Mucosa of stomach (tissue), 1 donor: ENCODE data around the gene IGFBP5.

ENCODE experiments used
- H3K27me3 ChIP-seq: one replicate; pipeline ENCODE4 v1.7.0; 2013; ENCODE audit warnings: mild to moderate bottlenecking, low read length; ENCODE audit not compliant: control insufficient read depth, insufficient read depth
- H3K36me3 ChIP-seq: one replicate; pipeline ENCODE4 v1.7.0; 2013; ENCODE audit warnings: low read length; ENCODE audit not compliant: control insufficient read depth, insufficient read depth
- H3K4me1 ChIP-seq: one replicate; pipeline ENCODE4 v1.7.0; 2013; ENCODE audit warnings: mild to moderate bottlenecking, low read length; ENCODE audit not compliant: control insufficient read depth, insufficient read depth
- H3K4me3 ChIP-seq: one replicate; pipeline ENCODE4 v1.7.0; 2013; ENCODE audit warnings: low read length
- H3K9ac ChIP-seq: one replicate; pipeline ENCODE4 v1.7.0; 2013; ENCODE audit warnings: mild to moderate bottlenecking, low read length, moderate library complexity
- H3K9me3 ChIP-seq: one replicate; pipeline ENCODE4 v1.7.0; 2013; ENCODE audit warnings: mild to moderate bottlenecking, low read length, moderate library complexity; ENCODE audit not compliant: control insufficient read depth
- donor health status: Pancreatic carcinoma.

Gene IGFBP5

GRCh38 chr2:216711348-216711747 is 16.0 kb upstream of the IGFBP5 start:
- no peaks in the 10 kb centered on the region for H3K9me3 ChIP-seq
- H3K4me3 ChIP-seq: no peak overlapping the region
- no peaks in the 10 kb centered on the region for H3K36me3 ChIP-seq
- H3K27me3 ChIP-seq: peaks cover 2% of the 10 kb centered on the region
- no peak overlapping the region for H3K9ac ChIP-seq
- no peaks in the 10 kb centered on the region for H3K4me1 ChIP-seq

GRCh38 chr2:216710551-216711301 is 15.4 kb upstream of the IGFBP5 start:
- Histone ChIP-seq H3K9ac (no peak overlapping the region), H3K36me3 (no peaks in the 10 kb centered on the region), H3K4me3 (no peak overlapping the region), H3K9me3 (no peaks in the 10 kb centered on the region), H3K4me1 (no peaks in the 10 kb centered on the region), H3K27me3 (peaks cover 2% of the 10 kb centered on the region)

- H3K36me3 ChIP-seq: no peaks in the 10 kb centered on the region
- no peaks in the 10 kb centered on the region for H3K9me3 ChIP-seq
- H3K4me1 ChIP-seq: no peaks in the 10 kb centered on the region
These were observed 7.4 kb upstream of the IGFBP5 start for GRCh38 chr2:216702756-216703155.

GRCh38 chr2:216701544-216701943 is 6.2 kb upstream of the IGFBP5 start:
- no peak overlapping the region for H3K4me3 ChIP-seq
- no peak overlapping the region for H3K9ac ChIP-seq
- no peaks in the 10 kb centered on the region for H3K36me3 ChIP-seq
- H3K9me3 ChIP-seq: no peaks in the 10 kb centered on the region
- H3K4me1 ChIP-seq: no peaks in the 10 kb centered on the region
- peaks cover 16% of the 10 kb centered on the region for H3K27me3 ChIP-seq

More at GRCh38 chr2:216702756-216703155, 7.4 kb upstream of the IGFBP5 start:
- Histone ChIP-seq H3K27me3 (peaks cover 6% of the 10 kb centered on the region), H3K9ac (no peak overlapping the region), H3K4me3 (no peak overlapping the region)

GRCh38 chr2:216700781-216701180 is 5.4 kb upstream of the IGFBP5 start:
- Histone ChIP-seq H3K4me3 (no peak overlapping the region), H3K27me3 (peaks cover 23% of the 10 kb centered on the region), H3K36me3 (no peaks in the 10 kb centered on the region), H3K9me3 (no peaks in the 10 kb centered on the region), H3K4me1 (no peaks in the 10 kb centered on the region), H3K9ac (no peak overlapping the region)

- Histone ChIP-seq H3K9me3 (no peaks in the 10 kb centered on the region), H3K9ac (no peak overlapping the region), H3K4me1 (no peaks in the 10 kb centered on the region), H3K36me3 (no peaks in the 10 kb centered on the region), H3K27me3 (peaks cover 29% of the 10 kb centered on the region), H3K4me3 (no peak overlapping the region)
These were observed 4.8 kb upstream of the IGFBP5 start for GRCh38 chr2:216700088-216700567.

- H3K36me3 ChIP-seq: no peaks in the 10 kb centered on the region
- H3K9ac ChIP-seq: no peak overlapping the region
- no peak overlapping the region for H3K4me3 ChIP-seq
- H3K4me1 ChIP-seq: peaks cover 8% of the 10 kb centered on the region
- H3K27me3 ChIP-seq: peaks cover 42% of the 10 kb centered on the region
- H3K9me3 ChIP-seq: no peaks in the 10 kb centered on the region
These were observed 3.5 kb upstream of the IGFBP5 start for GRCh38 chr2:216698895-216699294.

- no peaks in the 10 kb centered on the region for H3K36me3 ChIP-seq
- H3K4me3 ChIP-seq: no peak overlapping the region
- peaks cover 48% of the 10 kb centered on the region for H3K27me3 ChIP-seq
- no peaks in the 10 kb centered on the region for H3K9me3 ChIP-seq
- H3K4me1 ChIP-seq: peaks cover 12% of the 10 kb centered on the region
- H3K9ac ChIP-seq: no peak overlapping the region
These were observed 2.9 kb upstream of the IGFBP5 start for GRCh38 chr2:216698293-216698692.

GRCh38 chr2:216696751-216697560 is 1.6 kb upstream of the IGFBP5 start:
- no peaks in the 10 kb centered on the region for H3K9me3 ChIP-seq
- peaks cover 60% of the 10 kb centered on the region for H3K27me3 ChIP-seq
- H3K4me1 ChIP-seq: peaks cover 22% of the 10 kb centered on the region
- H3K9ac ChIP-seq: no peak overlapping the region
- H3K36me3 ChIP-seq: no peaks in the 10 kb centered on the region
- H3K4me3 ChIP-seq: no peak overlapping the region

GRCh38 chr2:216696321-216696720 is 972 bp upstream of the IGFBP5 start:
- peaks cover 64% of the 10 kb centered on the region for H3K27me3 ChIP-seq

GRCh38 chr2:216694826-216695217 is 527 bp downstream of the IGFBP5 start:
- no peaks in the 10 kb centered on the region for H3K9me3 ChIP-seq
- H3K27me3 ChIP-seq: peaks cover 67% of the 10 kb centered on the region
- H3K4me3 ChIP-seq: no peak overlapping the region
- H3K36me3 ChIP-seq: no peaks in the 10 kb centered on the region
- H3K9ac ChIP-seq: peak overlapping the region; percentile 65
- H3K4me1 ChIP-seq: peaks cover 34% of the 10 kb centered on the region

More at GRCh38 chr2:216696321-216696720, 972 bp upstream of the IGFBP5 start:
- H3K4me3 ChIP-seq: no peak overlapping the region
- no peaks in the 10 kb centered on the region for H3K36me3 ChIP-seq
- H3K9me3 ChIP-seq: no peaks in the 10 kb centered on the region
- no peak overlapping the region for H3K9ac ChIP-seq
- H3K4me1 ChIP-seq: peaks cover 26% of the 10 kb centered on the region
